Caco-2 (cell line): ENCODE measurements around the gene WDFY4. TPM values are rescaled to one million over a fixed set of nuclear protein-coding genes. Genes with fewer than 3 reads are reported as not detected.

ENCODE experiments used
- BruUV-seq: library from RNA; stranded (reverse); fragments of 400-500 nt; replicated peaks from 2 replicates; lab custom pipeline; 2021; lab: Mats Ljungman, UMichigan
- CTCF ChIA-PET: fragments of 300-600 bp; sonication (Branson Sonifier 250); formaldehyde crosslinking; loops from one replicate; lab custom pipeline; 2022; ENCODE audit warnings: antibody characterized with exemption; lab: Charles Lee
- POLR2A ChIA-PET: fragments of 300-600 bp; sonication (Branson Sonifier 250); formaldehyde crosslinking; loops from one replicate; lab custom pipeline; 2022; ENCODE audit warnings: antibody characterized with exemption; lab: Charles Lee
- DNase-seq, 2 experiments: peaks; one replicate each; pipeline versions ENCODE4 v3.0.0 to v3.0.0-alpha.2; 2020 to 2022
- H3K27me3 ChIP-seq: replicated peaks from 2 replicates; pipeline ENCODE4 v1.6.0; 2011; ENCODE audit warnings: low read length; ENCODE audit not compliant: control insufficient read depth, insufficient read depth
- H3K36me3 ChIP-seq: 2 replicates; pipeline ENCODE4 v1.5.1; 2011; ENCODE audit warnings: low read length; ENCODE audit not compliant: control insufficient read depth, insufficient read depth
- H3K4me1 ChIP-seq: fragments of 250-450 bp; sonication (Bioruptor Pico); 2 replicates; pipeline ENCODE4 v1.5.1; 2020; ENCODE audit warnings: mild to moderate bottlenecking
- H3K4me3 ChIP-seq: 2 replicates; pipeline ENCODE4 v1.5.1; 2011; ENCODE audit warnings: low read depth, mild to moderate bottlenecking, control low read depth, low read length
- H3K9me3 ChIP-seq: fragments of 250-450 bp; sonication (Bioruptor Pico); 2 replicates; pipeline ENCODE4 v1.5.1; 2020; ENCODE audit warnings: mild to moderate bottlenecking, moderate library complexity
- H3K27ac Mint-ChIP-seq: one replicate; pipeline ENCODE4 v1.8.0; 2022; ENCODE audit warnings: mixed read lengths; ENCODE audit not compliant: unreplicated experiment
- H3K27me3 Mint-ChIP-seq: one replicate; pipeline ENCODE4 v1.8.0; 2022; ENCODE audit warnings: mixed read lengths; ENCODE audit not compliant: insufficient read depth, unreplicated experiment
- H3K36me3 Mint-ChIP-seq: one replicate; pipeline ENCODE4 v1.8.0; 2022; ENCODE audit warnings: mild to moderate bottlenecking, mixed read lengths; ENCODE audit not compliant: insufficient read depth, unreplicated experiment
- H3K4me1 Mint-ChIP-seq: one replicate; pipeline ENCODE4 v1.8.0; 2022; ENCODE audit warnings: low read depth, mixed read lengths; ENCODE audit not compliant: unreplicated experiment
- H3K4me3 Mint-ChIP-seq: one replicate; pipeline ENCODE4 v1.8.0; 2022; ENCODE audit warnings: mild to moderate bottlenecking, moderate library complexity, mixed read lengths; ENCODE audit not compliant: unreplicated experiment
- H3K9me3 Mint-ChIP-seq: one replicate; pipeline ENCODE4 v1.8.0; 2022; ENCODE audit warnings: mixed read lengths; ENCODE audit not compliant: unreplicated experiment
- CTCF ChIP-seq, 2 experiments: fragments of 200-600 bp in 1 of 2; IDR thresholded peaks; 1 replicate in 1 of 2; 2 replicates in 1 of 2; pipeline versions ENCODE4 v1.5.1 to v1.8.0; 2011 to 2022; ENCODE audit warnings: antibody characterized with exemption in 1 of 2, control low read depth in 1 of 2, inconsistent platforms in 1 of 2, low read depth in 1 of 2, low read length in 1 of 2, mild to moderate bottlenecking in 1 of 2, moderate library complexity in 1 of 2; ENCODE audit not compliant: insufficient read depth in 1 of 2, severe bottlenecking in 1 of 2, unreplicated experiment in 1 of 2
- intact Hi-C: fragments of 100-400 bp; cut with micrococcal nuclease; formaldehyde crosslinking; loops from one replicate; pipeline ENCODE4 v1.10.0; 2022; ENCODE audit not compliant: unreplicated experiment
- total RNA-seq: library from RNA; stranded (reverse); gene quantifications from 2 replicates; pipeline ENCODE4 v1.2.3, GENCODE V29; 2022

Gene WDFY4
- total RNA-seq, 1 experiment from 2014 or later: not detected

GRCh38 chr10:48767373-48768143, 82.9 kb downstream of the WDFY4 start:
- POLR2A ChIA-PET: no interaction called here
- BruUV-seq: no TSS peak
- no peak for DNase-seq
- Mint-ChIP-seq H3K4me1 (no peaks in the 10 kb centered on the region), H3K4me3 (no peak overlapping the region), H3K9me3 (no peaks in the 10 kb centered on the region), H3K27ac (no peak overlapping the region), H3K36me3 (no peaks in the 10 kb centered on the region), H3K27me3 (peaks cover 11% of the 10 kb centered on the region)
- CTCF ChIA-PET: interaction anchor here (0.7 to 1.4 kb wide), 2 partner anchors 109 to 112 kb away, joined by 3 read pairs; no protein-coding TSS in a partner anchor
- Histone ChIP-seq H3K4me1 (no peaks in the 10 kb centered on the region), H3K9me3 (no peaks in the 10 kb centered on the region), H3K27me3 (no peaks in the 10 kb centered on the region; the same call in 1 of the 2 replicates), H3K36me3 (no peaks in the 10 kb centered on the region), H3K4me3 (no peak overlapping the region)
- intact Hi-C loops: no loop called here
- TF ChIP-seq CTCF (IDR thresholded peaks at IDR 0.05; ENCODE audit: insufficient read depth in 1 of 2, low read depth in 1 of 2, low read length in 1 of 2, severe bottlenecking in 1 of 2, unreplicated experiment in 1 of 2): no peak

DNA sequence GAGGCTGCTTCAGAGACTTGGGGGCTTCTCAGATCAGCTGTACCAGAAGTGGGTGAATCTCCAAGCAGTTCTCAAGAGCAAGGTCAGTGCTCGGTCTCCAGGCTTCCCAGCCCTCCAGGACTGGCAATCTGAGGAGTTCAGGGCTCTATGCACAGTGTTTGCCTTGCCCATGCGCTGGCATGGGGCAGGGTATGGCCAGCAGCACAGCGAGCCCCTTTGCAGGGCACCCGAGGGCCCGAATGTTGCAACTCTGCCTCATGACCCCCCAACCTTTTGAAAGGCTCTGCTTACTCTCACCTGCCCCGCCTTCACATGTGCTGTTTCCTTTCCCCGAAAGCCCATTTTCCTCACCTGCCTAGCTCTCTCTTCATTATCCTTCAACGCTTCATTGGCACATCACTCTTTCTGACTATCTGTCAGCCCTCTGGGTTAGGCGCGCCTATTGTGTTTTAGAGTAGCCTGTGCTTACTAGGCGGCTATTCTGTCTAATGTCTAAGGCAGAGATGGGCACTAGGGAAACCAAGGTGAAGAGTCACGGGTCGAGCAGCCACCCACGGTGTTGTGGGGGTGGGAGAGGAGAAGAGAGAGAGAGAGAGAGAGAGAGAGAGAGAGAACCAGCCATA, 83.6 kb downstream of the WDFY4 start:
- intact Hi-C loops: no loop called here
- ChIA-PET POLR2A (no interaction called here), CTCF (interaction anchor here (0.7 kb wide), 1 partner anchor 112 kb away, joined by 3 read pairs; no protein-coding TSS in a partner anchor)
- no TSS peak for BruUV-seq
- Mint-ChIP-seq H3K36me3 (no peaks in the 10 kb centered on the region), H3K9me3 (no peaks in the 10 kb centered on the region), H3K27ac (no peak overlapping the region), H3K4me1 (no peaks in the 10 kb centered on the region), H3K27me3 (peaks cover 11% of the 10 kb centered on the region), H3K4me3 (no peak overlapping the region)
- H3K4me1 ChIP-seq: no peaks in the 10 kb centered on the region
- H3K27me3 ChIP-seq: no peaks in the 10 kb centered on the region; the same call in 1 of the 2 replicates
- no peak for DNase-seq
- TF ChIP-seq CTCF (IDR thresholded peaks at IDR 0.05; ENCODE audit: insufficient read depth in 1 of 2, low read depth in 1 of 2, low read length in 1 of 2, severe bottlenecking in 1 of 2, unreplicated experiment in 1 of 2): no peak
- H3K9me3 ChIP-seq: no peaks in the 10 kb centered on the region
- no peaks in the 10 kb centered on the region for H3K36me3 ChIP-seq
- H3K4me3 ChIP-seq: no peak overlapping the region

GRCh38 chr10:48768926-48769325, 84.3 kb downstream of the WDFY4 start:
- Histone ChIP-seq H3K4me3 (no peak overlapping the region), H3K4me1 (no peaks in the 10 kb centered on the region), H3K27me3 (no peaks in the 10 kb centered on the region; the same call in 1 of the 2 replicates), H3K36me3 (no peaks in the 10 kb centered on the region), H3K9me3 (no peaks in the 10 kb centered on the region)
- no peaks in the 10 kb centered on the region for H3K4me1 Mint-ChIP-seq
- no peaks in the 10 kb centered on the region for H3K36me3 Mint-ChIP-seq
- H3K27ac Mint-ChIP-seq: no peak overlapping the region
- no peaks in the 10 kb centered on the region for H3K9me3 Mint-ChIP-seq
- intact Hi-C loops: no loop called here
- no TSS peak for BruUV-seq
- POLR2A ChIA-PET: no interaction called here
- CTCF ChIA-PET: no interaction called here
- no peak for DNase-seq
- H3K27me3 Mint-ChIP-seq: peaks cover 11% of the 10 kb centered on the region
- H3K4me3 Mint-ChIP-seq: no peak overlapping the region
- TF ChIP-seq CTCF (IDR thresholded peaks at IDR 0.05; ENCODE audit: insufficient read depth in 1 of 2, low read depth in 1 of 2, low read length in 1 of 2, severe bottlenecking in 1 of 2, unreplicated experiment in 1 of 2): no peak
